GM04504 (cell line): ENCODE data around the gene MARCKS.

Experiments
- DNase-seq: peaks from one replicate; pipeline ENCODE4 v3.0.0-alpha.2; 2012; ENCODE audit warnings: low read depth

The MARCKS gene

GRCh38 chr6:113856625-113857555, at the start of gene MARCKS:
Gene MARCKS, plus strand, starts transcription at chr6:113857345. Its CDS starts 401 bp downstream, at chr6:113857746.
- peak; percentile 84 for DNase-seq

- DNase-seq = no peak
Measured at GRCh38 chr6:113809826-113810225, 47.3 kb upstream of the MARCKS start.

- peak; percentile 41 for DNase-seq
Measured at GRCh38 chr6:113813142-113813541, 44.0 kb upstream of the MARCKS start.

- DNase-seq = no peak
Measured at GRCh38 chr6:113818578-113818977, 38.6 kb upstream of the MARCKS start.

- DNase-seq = no peak
Measured at GRCh38 chr6:113819169-113819830, 37.8 kb upstream of the MARCKS start.

GRCh38 chr6:113820761-113821160, 36.4 kb upstream of the MARCKS start:
- DNase-seq = no peak

- DNase-seq = no peak
Measured at GRCh38 chr6:113821445-113821844, 35.7 kb upstream of the MARCKS start.

- DNase-seq = no peak
Measured at GRCh38 chr6:113823916-113824315, 33.2 kb upstream of the MARCKS start.

GRCh38 chr6:113824411-113824810, 32.7 kb upstream of the MARCKS start:
- no peak for DNase-seq

GRCh38 chr6:113824866-113825265, 32.3 kb upstream of the MARCKS start:
- DNase-seq = no peak

- DNase-seq = peak; percentile 72
Measured at GRCh38 chr6:113825781-113826180, 31.4 kb upstream of the MARCKS start.

GRCh38 chr6:113828984-113829695, 28.0 kb upstream of the MARCKS start:
- no peak for DNase-seq

- no peak for DNase-seq
Measured at GRCh38 chr6:113829696-113830045, 27.5 kb upstream of the MARCKS start.

GRCh38 chr6:113830140-113830539, 27.0 kb upstream of the MARCKS start:
- DNase-seq = no peak

GRCh38 chr6:113833537-113833936, 23.6 kb upstream of the MARCKS start:
- DNase-seq = peak; percentile 48

- DNase-seq = no peak
Measured at GRCh38 chr6:113837170-113837569, 20.0 kb upstream of the MARCKS start.

GRCh38 chr6:113842165-113842564, 15.0 kb upstream of the MARCKS start:
- no peak for DNase-seq

- DNase-seq = no peak
Measured at GRCh38 chr6:113843500-113844073, 13.6 kb upstream of the MARCKS start.

- DNase-seq = no peak
Measured at GRCh38 chr6:113846577-113846976, 10.6 kb upstream of the MARCKS start.

- no peak for DNase-seq
Measured at GRCh38 chr6:113847447-113847846, 9.7 kb upstream of the MARCKS start.

- DNase-seq = no peak
Measured at GRCh38 chr6:113848280-113848679, 8.9 kb upstream of the MARCKS start.

GRCh38 chr6:113848811-113849210, 8.3 kb upstream of the MARCKS start:
- DNase-seq = no peak
